Lower leg skin (tissue), 3 donors: ENCODE data around the gene LMTK2.

Experiments used
- POLR2A ChIP-seq, 2 donors: fragments of 450-650 bp; IDR thresholded peaks; one replicate each; pipeline ENCODE4 v1.6.1; 2016 to 2017; ENCODE audit warnings: antibody characterized with exemption in 2 of 2, mild to moderate bottlenecking in 1 of 2, moderate library complexity in 1 of 2
- TF ChIP-seq, protein P1 (sequence below), 3 donors: fragments of 450-650 bp; IDR thresholded peaks; one replicate each; pipeline ENCODE4 v1.5.1; 2016; ENCODE audit warnings: antibody characterized with exemption in 3 of 3, mild to moderate bottlenecking in 3 of 3, moderate library complexity in 2 of 3

- TF ChIP-seq, protein P1, sequence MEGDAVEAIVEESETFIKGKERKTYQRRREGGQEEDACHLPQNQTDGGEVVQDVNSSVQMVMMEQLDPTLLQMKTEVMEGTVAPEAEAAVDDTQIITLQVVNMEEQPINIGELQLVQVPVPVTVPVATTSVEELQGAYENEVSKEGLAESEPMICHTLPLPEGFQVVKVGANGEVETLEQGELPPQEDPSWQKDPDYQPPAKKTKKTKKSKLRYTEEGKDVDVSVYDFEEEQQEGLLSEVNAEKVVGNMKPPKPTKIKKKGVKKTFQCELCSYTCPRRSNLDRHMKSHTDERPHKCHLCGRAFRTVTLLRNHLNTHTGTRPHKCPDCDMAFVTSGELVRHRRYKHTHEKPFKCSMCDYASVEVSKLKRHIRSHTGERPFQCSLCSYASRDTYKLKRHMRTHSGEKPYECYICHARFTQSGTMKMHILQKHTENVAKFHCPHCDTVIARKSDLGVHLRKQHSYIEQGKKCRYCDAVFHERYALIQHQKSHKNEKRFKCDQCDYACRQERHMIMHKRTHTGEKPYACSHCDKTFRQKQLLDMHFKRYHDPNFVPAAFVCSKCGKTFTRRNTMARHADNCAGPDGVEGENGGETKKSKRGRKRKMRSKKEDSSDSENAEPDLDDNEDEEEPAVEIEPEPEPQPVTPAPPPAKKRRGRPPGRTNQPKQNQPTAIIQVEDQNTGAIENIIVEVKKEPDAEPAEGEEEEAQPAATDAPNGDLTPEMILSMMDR (IDR thresholded peaks at IDR 0.05) = no peak
- no peak for TF ChIP-seq POLR2A (IDR thresholded peaks at IDR 0.05)
Measured at GRCh38 chr7:98148607-98149006, 41.9 kb downstream of the LMTK2 start.
